Activated CD8-positive, alpha-beta memory T cell treated with anti-CD3 and anti-CD28 coated beads for 1 hour (primary cell): ENCODE results near the gene MPHOSPH9.

Source experiments
- DNase-seq, 2 donors: peaks; one replicate each; pipeline ENCODE4 v3.0.0-alpha.2; 2020; ENCODE audit warnings: low read depth in 1 of 2; ENCODE audit errors: extremely low read depth in 1 of 2

MPHOSPH9 gene

DNA sequence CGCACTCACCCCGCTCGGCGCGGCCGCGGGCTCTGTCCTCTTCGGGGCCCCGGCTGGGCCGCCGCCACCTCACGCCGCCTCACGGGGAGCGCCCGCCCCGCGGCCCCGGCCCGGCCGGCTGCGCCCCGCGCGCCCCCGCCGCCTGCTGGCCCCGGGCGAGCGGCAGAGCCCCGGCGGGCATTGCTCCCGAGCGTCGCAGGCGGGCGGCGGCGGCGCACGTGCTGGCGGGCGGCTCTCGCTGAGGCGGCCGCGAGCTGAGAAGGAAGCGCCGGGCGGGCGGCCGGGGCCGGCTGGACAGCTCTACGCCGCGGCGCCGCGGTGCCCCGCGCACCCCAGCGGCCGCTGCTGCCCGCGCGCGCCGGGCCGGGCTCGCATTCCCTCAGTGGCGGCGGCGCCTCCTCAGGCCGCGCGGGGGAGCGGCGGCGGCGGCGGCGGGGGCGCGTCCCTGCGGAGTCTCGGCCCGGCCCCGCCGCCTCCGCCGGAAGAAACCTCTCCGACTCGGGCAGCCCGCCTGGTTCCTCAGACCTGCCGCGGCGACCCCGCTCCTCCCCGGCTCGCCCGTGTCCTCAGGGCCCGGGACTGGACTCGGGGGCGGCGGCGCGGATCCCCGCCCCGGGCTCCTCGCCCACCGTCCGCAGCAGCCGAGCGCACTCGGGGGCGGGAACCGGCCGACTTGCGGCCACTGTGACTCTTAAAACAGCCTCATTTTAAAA is 82.0 kb downstream of the MPHOSPH9 start, which contains the start of gene PITPNM2:
Gene PITPNM2 (minus strand): TSS at position 347 of the 713 bp plus-strand sequence. CDS start 116,500 bp downstream, outside the sequence.
- peak in 1 of 2 donors; percentile 49 for DNase-seq

DNA sequence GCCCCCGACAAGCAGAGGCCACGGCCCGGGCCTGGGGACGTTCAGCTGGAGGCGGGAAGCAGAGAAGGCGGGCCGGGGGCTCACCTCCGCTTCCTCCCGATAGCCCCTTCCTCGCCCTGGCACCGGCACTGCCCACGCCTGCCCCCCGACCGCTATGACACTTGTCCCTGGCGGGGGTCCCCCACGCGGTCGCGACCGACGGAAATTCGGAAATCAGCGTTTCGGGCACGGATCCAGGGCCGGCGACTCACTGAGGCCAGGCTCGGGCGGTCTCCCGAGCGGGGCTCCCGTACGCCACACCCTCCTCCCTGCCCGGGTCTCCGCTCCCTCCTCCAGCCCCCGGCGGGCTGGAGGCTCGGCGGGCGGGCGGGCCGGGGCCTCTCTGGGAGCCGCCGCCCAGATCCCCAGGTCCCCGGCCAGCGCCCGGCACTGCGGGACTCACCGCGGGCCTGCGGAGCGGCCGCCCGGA is 82.6 kb downstream of the MPHOSPH9 start:
- peak in 1 of 2 donors; percentile 12 for DNase-seq

DNA sequence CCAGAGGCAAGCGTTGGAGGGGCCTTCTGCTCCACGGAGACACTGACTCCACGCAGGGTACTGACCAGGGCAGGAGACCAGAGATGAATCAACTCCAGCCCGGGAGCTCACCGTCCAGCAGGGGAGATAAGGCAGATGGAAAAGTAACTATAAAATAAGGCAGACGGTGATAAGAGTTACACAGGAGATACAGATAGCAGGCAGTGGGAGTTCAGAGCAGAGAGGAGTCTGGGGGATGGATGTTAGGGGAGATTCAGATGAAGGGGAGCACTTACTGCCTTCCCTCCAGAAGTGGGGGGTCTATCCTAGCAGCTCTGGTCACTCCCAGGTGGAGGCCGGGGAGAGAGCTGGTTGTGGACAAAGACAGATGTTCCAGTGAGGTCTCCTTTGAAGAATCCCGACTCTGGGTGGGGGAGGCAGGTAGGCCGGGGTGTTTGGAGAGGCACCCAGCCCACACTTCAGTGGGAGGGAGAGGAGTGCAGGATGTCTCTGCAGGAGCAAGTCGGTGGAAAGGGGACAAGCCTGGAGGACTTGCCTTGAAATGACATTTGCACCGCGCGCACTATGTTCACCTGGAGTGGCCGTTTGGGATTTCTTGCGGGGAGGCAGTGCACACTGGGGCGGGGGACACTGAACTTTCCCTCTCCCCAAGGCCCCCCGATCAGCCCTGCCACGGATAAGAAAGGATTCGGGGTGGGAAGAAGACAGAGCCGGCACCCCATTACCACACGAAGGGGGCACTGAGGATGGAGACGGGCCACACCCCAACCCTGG is 83.3 kb downstream of the MPHOSPH9 start:
- no peak for DNase-seq

DNA sequence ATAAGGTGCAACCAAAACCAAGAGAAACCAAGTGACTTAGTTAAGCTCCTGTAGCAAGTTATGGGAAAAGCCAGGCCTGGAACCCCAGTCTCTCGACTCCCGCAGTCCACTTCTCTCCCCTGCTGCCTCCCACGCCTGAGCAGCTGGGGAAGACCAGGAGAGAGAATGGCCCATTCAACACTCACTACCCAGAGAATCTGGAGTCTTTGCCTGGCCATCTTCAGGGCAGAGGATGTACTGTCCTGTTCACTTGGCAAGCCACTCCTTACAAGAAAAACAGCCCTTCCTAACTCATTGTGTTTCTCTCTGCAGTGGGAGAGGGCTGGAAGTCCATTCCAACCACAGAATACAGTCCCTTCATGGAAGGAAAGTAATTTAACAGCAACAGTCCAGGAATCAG is 83.9 kb downstream of the MPHOSPH9 start:
- no peak for DNase-seq

DNA sequence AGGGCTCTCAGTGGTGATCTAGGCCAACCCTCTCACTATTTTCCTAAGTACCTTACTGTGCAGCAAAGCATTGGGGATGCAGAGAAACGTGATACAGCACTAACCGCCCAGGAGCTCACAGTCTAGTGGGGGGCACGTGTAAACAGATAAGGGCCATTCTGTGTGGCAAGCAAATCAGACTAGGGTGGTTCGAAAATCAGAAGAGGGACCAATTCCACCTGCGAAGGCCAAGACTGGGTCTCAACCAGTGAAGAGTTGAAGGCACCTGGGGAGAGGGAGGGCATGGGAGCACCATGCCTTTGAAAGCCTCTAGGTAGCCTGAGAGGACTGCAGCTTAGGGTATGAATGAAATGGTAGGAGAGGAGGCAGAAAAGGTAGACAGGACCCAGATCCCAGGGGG is 84.3 kb downstream of the MPHOSPH9 start:
- DNase-seq, result no peak

DNA sequence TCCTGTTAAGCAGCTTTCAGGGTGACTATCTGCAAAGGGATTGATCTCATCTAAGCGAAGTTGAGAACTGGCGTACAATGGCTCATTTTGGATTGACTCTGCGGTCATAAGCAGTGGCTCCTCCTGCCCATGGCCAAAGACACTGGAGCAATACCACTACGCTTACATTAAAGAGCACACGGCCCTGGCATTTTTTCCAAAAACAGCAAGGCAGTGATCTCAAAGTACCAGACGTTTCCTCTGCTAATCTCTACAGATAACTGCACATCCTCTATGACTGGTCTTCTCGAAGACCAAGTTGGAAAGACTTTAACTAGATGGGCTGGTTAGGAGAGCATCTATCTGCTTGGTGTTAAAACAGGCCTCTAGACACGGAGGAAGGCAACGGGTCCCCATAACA is 84.7 kb downstream of the MPHOSPH9 start:
- no peak for DNase-seq

DNA sequence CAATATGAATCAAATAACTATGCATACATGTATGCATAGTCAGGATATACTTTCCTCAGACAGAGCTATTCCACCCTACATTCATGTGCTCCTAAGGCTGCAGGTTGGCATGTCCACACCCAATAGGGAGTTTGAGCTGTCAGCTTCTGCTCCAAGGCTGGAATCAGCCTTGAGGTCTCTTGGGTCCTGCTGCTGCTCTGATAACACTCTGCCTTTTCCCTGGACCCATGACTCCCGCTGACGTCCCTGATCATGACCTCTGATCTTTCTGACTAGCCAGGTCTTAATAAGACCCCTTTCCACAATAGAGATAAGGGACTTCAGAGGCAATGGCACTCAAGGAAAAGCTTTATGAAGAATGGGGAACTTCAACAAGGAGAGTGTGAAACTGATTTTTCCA is 87.7 kb downstream of the MPHOSPH9 start:
- DNase-seq, result no peak

DNA sequence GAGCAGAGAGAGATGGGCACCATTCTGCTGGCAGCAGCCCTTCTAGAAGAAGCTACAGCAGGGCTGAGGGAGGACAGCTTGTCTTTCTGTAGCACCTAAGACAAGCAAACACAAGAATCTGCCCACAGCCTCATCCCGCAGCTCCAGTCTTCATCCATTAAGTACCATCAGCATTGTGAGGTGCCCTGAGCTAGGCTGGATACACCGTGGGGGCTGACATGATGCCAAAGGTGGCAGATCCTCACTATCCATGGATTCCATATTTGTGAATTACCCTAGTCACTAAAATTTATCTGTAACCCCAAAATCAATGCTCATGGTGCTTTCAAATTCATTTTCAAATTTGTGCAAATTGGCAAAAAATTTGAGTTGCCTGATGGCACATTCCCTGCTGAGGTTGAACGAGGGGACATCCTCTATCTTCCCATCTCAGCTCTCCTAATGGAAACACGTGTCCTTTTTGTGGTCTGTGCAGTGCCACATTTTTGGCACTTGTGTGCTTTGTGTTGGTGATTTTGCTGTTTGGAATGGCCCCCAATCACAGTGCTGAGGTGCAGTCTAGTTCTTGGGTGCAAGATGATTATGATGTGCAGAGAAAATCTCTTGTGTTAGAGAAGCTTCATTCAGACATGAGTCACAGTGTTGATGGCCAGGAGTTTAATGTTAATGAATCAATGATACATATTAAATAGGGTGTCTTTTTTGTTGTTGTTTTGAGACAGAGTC is 89.0 kb downstream of the MPHOSPH9 start:
- no peak for DNase-seq

DNA sequence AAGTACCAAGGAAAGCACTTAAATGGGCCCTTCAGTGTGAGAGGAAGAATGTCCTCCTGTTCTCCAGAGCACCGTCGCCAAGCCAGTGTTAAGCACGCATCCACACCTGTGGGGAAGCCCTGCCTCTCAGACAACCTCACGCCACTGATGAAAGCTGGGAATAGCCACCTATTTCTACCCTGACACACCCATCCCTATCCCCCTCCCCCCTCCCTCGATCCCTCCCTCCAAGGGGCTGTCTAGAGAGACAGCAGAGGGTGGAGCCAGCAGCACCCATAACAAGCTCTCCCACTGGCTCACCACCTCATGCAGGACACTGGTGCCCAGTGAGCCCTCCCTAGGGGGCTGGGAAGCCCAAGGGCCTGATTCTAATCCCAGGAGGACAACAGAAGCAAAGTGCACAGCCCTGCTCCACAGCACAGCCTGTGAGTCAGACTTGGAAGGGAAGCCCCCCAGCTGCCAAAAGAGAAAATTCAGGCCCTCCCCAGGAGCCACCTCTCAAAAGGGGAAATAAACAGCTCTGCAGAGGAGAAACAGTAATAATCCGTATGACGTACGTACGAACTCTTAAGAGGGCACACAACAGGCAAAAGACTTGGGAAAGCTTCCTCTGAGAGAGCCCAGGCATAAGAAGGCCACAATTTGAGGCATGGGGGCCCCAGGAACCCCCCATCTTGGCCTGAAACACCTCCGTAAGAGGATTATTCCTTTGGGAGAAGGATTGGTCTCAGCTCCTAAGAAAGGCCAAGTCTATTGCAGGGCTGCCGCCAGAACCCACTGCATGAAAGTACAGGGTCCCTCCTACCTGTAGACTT is 89.8 kb downstream of the MPHOSPH9 start:
- DNase-seq, result no peak

DNA sequence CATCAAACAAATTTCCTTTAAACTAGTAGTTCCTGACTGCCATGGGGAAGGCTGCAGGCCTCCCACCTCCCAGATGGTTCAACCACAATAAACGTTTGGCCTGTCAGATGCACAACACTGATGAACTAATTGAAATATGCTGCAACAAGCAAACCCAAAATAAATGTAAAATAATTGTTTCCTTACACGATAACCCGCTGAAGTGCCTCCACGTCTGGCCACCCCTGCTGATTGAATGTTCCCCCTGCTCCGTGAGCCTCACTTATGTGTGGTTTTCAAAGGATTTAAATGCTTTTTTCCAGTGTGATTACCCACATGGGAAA is 90.5 kb downstream of the MPHOSPH9 start:
- DNase-seq, result no peak

DNA sequence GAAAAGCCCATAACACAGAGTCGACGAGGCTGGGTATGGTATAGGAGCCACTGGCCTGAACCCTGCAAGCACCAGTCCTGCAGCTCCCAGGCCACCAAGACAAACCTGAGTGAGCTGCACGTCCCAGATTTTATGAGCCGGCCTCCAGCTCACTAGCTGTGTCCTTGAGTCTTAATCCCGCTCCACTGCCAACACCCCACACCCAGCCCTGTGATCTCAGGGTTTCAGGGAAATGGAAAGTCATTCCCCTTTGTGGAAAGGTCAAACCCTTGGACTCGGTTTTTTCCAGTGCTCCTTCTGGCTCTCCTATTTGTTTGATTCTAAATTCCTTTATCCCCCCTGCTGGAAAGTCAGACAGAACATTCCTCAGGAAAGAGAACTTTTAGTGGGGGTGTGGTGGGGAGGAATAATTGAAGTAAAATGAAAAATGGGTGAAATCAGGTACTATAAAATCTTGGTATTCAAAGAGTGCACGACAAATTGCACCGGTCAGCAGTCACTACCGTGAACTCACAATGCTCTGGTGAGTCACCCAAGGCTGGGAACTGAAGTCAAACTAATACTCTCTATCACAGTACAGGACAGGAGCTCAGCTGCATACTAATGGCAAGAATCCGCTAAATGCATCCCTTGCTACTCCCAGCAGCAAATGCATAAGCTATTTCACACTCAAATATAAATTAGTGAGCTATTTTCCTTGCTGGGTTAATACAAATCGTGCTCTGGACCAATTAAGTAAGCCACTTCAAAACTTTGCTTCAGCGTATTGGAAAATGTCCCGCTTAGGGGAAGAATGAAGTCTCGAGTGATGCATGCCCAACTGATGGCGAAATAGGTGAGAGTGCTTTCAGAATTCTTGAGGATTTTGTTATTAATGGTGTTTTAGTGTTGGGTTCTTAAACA is 91.1 kb downstream of the MPHOSPH9 start:
- DNase-seq, result no peak

DNA sequence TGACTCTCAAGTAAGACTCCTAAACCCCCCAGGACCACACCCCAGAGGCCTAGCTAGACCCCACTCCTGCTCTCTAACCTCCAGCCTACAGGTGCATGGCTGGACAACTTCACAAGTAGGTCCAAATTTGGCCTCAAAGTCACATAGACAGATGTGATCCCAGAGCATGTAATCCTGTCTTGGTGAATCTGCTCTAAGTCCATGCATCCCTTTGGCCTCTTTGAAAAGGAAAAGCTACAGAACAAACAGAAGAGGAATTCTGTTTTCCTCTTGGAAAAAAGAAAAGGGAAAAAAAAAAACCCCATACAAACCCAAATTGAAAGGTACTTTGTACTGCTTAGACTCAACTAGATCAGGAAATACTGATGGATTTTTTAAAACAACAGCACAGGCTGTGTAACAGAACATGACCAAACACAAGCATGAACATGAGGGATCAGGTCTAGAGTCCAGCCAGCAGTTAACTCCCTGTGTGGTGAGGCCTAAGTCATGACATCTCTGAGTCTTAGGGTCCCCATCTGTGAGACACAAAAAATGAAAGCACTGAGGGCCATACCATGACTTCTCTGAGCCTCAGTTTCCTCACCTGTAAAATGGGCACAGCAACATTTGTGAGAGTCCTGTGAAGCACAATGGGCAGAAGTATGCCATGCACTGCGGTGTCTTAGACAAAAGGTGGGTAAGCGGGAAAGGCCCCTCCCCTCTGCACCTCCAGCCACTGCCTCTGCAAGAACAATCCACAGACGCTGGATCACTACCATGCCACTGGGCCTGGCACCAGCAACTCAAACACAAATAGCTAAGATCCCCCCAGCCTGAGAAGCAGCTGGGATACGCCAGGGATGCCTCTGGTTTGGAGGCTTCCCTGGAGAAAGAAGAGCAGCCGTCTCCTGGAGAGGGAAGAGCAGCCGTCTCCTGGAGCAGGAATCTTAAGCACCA is 92.0 kb downstream of the MPHOSPH9 start:
- DNase-seq, result no peak

DNA sequence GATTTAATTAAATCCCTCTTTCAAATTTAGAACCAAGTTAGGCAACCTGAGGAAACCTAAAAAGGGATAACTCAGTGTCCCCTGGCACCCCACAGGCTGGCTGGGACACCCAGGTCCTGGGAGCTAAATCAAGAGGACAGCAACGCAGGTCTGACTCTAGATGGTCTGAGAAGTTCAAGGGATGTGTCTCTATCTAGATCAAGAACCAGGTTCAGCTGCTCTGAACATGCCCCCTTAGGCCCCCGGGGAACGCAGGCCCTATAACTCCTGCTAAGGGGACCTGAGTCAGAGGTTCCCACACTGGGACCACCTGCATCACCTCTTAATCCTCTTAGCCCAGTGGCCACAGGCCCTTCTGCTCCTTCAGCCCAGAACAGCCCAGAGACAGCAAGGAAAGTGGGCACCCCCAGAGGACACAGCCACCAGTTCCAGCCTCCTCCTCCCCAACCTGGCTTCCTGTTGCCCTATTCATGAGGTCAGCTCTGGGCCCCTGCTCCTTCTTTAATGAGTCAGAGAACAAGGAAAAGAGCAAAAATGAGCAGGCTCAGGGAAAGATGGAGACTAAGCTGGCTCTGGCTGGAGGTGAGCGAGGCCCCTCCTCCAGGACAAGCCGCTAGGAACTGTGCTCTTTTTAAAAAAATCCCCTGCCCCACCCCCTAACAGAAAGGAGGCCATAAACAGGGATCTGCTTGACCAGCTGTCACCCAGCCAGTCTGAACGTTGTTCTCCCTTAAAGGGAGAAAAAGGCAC is 92.8 kb downstream of the MPHOSPH9 start:
- DNase-seq, result no peak

DNA sequence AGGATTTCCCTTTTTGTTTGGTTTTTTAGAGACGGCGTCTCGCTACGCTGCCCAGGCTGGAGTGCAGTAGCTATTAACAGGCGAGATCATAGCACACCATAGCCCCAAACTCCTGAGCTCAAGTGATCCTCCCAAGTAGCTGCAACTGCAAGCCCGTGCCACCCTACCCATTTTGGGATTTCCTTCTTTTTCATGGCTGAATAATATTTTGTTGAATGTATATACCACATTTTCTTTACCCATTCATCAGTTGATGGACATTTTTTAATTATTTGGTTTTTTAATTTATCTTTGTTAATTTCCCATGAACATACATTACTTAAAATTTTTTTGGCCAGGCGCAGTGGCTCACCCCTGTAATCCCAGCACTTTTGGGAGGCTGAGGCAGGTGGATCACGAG is 97.3 kb downstream of the MPHOSPH9 start:
- no peak for DNase-seq

DNA sequence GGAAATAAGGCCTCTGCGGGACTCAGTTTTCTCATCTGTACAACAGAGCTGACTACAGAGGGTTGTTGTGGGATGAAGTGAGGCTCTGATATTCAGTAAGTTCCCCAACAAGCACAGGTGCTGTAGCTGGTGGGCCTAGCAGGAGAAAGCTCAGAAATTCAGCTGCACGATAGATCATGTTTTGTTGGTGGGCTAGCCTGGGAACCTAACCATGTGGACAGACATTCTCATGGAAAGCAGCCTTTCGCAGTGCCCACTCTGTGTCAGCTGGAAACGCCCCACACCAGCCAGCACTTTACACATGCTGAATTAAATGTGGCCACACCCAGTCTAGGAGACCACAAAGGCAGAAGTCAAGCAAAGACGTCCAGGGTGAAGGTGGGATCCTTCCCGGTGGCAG is 98.1 kb downstream of the MPHOSPH9 start:
- DNase-seq, result no peak

DNA sequence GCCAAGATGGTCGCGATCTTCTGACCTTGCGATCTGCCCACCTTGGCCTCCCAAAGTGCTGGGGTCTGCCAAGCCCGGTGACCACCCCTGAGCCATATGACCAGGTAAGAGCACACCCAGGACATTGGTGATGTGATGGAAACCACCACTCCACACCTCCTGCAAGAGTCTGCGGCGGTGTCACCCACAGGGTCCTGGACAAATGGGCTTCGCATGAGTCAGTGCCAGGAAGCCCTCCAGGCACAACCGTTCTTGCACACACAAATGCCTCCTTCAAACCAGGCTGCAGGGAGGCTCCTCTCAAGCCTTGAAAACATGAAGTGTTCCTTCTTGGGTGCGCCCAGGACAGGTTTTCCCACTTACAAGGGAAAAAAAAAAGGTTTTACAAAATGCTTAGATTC is 98.7 kb downstream of the MPHOSPH9 start:
- DNase-seq, result no peak

DNA sequence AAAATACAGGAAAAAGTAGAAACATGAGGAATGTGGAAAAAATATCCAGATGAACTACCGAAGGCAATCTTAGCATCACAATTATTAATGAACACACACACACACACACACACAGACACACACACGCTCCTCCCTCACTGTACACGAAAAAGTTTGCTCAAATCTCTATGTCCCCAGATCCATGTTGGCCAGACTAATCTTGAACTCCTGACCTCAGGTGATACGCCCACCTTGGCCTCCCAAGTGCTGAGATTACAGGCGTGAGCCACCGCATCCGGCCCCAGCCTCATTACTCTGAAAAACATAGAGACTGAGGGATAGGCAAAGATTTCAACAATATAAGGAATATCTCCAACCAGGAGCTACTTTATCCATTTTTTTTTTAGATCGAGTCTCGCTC is 99.2 kb downstream of the MPHOSPH9 start:
- DNase-seq, result no peak
